ENCODE results near the gene MIGA2. TPM values are rescaled to one million over a fixed set of nuclear protein-coding genes. Genes with fewer than 3 reads are reported as not detected.

Gene MIGA2, protein sequence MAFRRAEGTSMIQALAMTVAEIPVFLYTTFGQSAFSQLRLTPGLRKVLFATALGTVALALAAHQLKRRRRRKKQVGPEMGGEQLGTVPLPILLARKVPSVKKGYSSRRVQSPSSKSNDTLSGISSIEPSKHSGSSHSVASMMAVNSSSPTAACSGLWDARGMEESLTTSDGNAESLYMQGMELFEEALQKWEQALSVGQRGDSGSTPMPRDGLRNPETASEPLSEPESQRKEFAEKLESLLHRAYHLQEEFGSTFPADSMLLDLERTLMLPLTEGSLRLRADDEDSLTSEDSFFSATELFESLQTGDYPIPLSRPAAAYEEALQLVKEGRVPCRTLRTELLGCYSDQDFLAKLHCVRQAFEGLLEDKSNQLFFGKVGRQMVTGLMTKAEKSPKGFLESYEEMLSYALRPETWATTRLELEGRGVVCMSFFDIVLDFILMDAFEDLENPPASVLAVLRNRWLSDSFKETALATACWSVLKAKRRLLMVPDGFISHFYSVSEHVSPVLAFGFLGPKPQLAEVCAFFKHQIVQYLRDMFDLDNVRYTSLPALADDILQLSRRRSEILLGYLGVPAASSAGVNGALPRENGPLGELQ
- 37.1 and 47.8 TPM in 2 replicates for total RNA-seq (2014; rRNA removed; shearing (Covaris generic))
- polyA plus RNA-seq (2016; fragmentation: Nextera tagmentation; extraction: Ambion mirVana), result 15.3 and 19.3 TPM in 2 replicates
- long read RNA-seq, partial matches to known transcripts, result 1 of 6 reads
- long read RNA-seq, other reads (novel, unspliced or antisense), result 5 of 6 reads

DNA sequence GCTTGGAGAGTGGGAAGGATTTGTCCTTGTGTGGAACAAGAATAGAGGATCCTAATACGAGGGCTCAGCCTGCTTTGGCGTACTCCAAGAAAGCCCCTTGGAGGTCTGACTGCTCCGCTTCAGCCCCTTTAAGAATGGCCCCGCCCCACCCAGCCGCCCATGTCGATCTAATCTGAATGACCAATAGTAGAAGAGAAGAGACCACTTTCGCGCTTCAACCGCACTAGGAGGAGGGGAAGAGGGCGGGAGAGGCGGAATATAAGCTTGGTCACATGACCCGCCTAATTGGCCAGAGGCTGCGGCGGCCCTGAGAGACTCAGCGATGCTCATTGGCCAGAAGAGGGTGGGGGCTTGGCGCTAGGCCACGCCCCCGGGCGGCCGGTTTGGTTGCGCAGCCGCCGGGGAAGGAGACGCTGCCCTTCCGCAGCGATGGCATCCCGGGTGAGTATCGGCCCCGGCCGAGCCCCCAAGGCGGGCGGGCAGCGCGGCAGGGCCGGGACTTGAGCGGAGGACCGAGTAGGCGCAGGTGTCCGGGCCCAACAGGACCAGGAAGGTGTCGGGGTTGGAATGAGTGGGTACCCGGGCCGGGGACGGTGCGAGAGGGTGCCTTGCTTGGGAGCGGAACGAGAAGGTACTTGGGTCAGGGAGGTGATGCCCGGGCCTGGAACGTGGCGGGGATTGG, at the start of gene MIGA2:
MIGA2 (plus strand) TSS at position 386 of the 682 bp plus-strand sequence. CDS start 3,969 bp downstream, outside the sequence.
- Mint-ChIP-seq H3K4me1 (peaks cover 8% of the 10 kb centered on the region), H3K27me3 (ENCODE audit: insufficient read depth, low read depth, poor library complexity) (peaks cover 11% of the 10 kb centered on the region), H3K27ac (peak within 1 kb of the TSS; percentile 56), H3K9me3 (no peaks in the 10 kb centered on the region), H3K4me3 (peak within 1 kb of the TSS; percentile 93), H3K36me3 (ENCODE audit: low read depth) (peaks cover 6% of the 10 kb centered on the region; the same call in 2 of the 3 replicates)
- H3K4me1 ChIP-seq (ENCODE audit: insufficient read depth), result no peaks in the 10 kb centered on the region
- H3K9me2 ChIP-seq (ENCODE audit: insufficient read depth), result no peaks in the 10 kb centered on the region
- H3K4me2 ChIP-seq, result peak within 1 kb of the TSS; percentile 95
- DNase-seq (ENCODE audit: low spot score) (peak; percentile 100), ATAC-seq (peak; percentile 94)
- H3K27me3 ChIP-seq (ENCODE audit: insufficient read depth), result no peaks in the 10 kb centered on the region
- peak within 1 kb of the TSS; percentile 72 for H3K4me3 ChIP-seq
- peaks cover 4% of the 10 kb centered on the region; the same call in 1 of the 2 replicates for H4K20me1 ChIP-seq (replicated peaks; ENCODE audit: insufficient read depth)
- no peak within 1 kb of the TSS; the same call in 1 of the 2 replicates for H2AFZ ChIP-seq
- 0 out of 2 replicates have a peak, but pooled peaks cover 2% of the 10 kb centered on the region for H3F3A ChIP-seq (replicated peaks; ENCODE audit: low read depth)
- peaks cover 30% of the 10 kb centered on the region for H3K79me2 ChIP-seq (replicated peaks; ENCODE audit: insufficient read depth)
- H3K36me3 ChIP-seq (ENCODE audit: insufficient read depth), result no peaks in the 10 kb centered on the region
- H3K27ac ChIP-seq (ENCODE audit: low read depth), result 0 out of 2 replicates have a peak within 1 kb of the TSS, but pooled peaks have one; percentile 9
- TF ChIP-seq, protein P1, sequence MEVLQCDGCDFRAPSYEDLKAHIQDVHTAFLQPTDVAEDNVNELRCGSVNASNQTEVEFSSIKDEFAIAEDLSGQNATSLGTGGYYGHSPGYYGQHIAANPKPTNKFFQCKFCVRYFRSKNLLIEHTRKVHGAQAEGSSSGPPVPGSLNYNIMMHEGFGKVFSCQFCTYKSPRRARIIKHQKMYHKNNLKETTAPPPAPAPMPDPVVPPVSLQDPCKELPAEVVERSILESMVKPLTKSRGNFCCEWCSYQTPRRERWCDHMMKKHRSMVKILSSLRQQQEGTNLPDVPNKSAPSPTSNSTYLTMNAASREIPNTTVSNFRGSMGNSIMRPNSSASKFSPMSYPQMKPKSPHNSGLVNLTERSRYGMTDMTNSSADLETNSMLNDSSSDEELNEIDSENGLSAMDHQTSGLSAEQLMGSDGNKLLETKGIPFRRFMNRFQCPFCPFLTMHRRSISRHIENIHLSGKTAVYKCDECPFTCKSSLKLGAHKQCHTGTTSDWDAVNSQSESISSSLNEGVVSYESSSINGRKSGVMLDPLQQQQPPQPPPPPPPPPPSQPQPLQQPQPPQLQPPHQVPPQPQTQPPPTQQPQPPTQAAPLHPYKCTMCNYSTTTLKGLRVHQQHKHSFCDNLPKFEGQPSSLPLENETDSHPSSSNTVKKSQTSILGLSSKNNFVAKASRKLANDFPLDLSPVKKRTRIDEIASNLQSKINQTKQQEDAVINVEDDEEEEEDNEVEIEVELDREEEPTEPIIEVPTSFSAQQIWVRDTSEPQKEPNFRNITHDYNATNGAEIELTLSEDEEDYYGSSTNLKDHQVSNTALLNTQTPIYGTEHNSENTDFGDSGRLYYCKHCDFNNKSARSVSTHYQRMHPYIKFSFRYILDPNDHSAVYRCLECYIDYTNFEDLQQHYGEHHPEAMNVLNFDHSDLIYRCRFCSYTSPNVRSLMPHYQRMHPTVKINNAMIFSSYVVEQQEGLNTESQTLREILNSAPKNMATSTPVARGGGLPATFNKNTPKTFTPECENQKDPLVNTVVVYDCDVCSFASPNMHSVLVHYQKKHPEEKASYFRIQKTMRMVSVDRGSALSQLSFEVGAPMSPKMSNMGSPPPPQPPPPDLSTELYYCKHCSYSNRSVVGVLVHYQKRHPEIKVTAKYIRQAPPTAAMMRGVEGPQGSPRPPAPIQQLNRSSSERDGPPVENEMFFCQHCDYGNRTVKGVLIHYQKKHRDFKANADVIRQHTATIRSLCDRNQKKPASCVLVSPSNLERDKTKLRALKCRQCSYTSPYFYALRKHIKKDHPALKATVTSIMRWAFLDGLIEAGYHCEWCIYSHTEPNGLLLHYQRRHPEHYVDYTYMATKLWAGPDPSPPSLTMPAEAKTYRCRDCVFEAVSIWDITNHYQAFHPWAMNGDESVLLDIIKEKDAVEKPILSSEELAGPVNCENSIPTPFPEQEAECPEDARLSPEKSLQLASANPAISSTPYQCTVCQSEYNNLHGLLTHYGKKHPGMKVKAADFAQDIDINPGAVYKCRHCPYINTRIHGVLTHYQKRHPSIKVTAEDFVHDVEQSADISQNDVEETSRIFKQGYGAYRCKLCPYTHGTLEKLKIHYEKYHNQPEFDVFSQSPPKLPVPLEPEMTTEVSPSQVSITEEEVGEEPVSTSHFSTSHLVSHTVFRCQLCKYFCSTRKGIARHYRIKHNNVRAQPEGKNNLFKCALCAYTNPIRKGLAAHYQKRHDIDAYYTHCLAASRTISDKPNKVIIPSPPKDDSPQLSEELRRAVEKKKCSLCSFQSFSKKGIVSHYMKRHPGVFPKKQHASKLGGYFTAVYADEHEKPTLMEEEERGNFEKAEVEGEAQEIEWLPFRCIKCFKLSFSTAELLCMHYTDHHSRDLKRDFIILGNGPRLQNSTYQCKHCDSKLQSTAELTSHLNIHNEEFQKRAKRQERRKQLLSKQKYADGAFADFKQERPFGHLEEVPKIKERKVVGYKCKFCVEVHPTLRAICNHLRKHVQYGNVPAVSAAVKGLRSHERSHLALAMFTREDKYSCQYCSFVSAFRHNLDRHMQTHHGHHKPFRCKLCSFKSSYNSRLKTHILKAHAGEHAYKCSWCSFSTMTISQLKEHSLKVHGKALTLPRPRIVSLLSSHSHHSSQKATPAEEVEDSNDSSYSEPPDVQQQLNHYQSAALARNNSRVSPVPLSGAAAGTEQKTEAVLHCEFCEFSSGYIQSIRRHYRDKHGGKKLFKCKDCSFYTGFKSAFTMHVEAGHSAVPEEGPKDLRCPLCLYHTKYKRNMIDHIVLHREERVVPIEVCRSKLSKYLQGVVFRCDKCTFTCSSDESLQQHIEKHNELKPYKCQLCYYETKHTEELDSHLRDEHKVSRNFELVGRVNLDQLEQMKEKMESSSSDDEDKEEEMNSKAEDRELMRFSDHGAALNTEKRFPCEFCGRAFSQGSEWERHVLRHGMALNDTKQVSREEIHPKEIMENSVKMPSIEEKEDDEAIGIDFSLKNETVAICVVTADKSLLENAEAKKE (CRISPR knock-in tag; IDR thresholded peaks at IDR 0.05), result no peak
- TF ChIP-seq, protein P2, sequence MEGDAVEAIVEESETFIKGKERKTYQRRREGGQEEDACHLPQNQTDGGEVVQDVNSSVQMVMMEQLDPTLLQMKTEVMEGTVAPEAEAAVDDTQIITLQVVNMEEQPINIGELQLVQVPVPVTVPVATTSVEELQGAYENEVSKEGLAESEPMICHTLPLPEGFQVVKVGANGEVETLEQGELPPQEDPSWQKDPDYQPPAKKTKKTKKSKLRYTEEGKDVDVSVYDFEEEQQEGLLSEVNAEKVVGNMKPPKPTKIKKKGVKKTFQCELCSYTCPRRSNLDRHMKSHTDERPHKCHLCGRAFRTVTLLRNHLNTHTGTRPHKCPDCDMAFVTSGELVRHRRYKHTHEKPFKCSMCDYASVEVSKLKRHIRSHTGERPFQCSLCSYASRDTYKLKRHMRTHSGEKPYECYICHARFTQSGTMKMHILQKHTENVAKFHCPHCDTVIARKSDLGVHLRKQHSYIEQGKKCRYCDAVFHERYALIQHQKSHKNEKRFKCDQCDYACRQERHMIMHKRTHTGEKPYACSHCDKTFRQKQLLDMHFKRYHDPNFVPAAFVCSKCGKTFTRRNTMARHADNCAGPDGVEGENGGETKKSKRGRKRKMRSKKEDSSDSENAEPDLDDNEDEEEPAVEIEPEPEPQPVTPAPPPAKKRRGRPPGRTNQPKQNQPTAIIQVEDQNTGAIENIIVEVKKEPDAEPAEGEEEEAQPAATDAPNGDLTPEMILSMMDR (conservative IDR thresholded peaks at IDR 0.05; ENCODE audit: low read depth in 2 of 2), result no peak
- TF ChIP-seq NANOG (IDR thresholded peaks at IDR 0.05; ENCODE audit: borderline replicate concordance) (no peak), STAT1 (IDR thresholded peaks at IDR 0.05; ENCODE audit: unreplicated experiment) (no peak), CREB1 (CRISPR knock-in tag; IDR thresholded peaks at IDR 0.05; ENCODE audit: low read depth) (no peak; the same call in 1 of the 2 replicates), EZH2phosphoT487 (IDR thresholded peaks at IDR 0.05; ENCODE audit: unreplicated experiment) (no peak), ZNF331 (CRISPR knock-in tag; IDR thresholded peaks at IDR 0.05; ENCODE audit: low read depth) (no peak), ZNF114 (CRISPR knock-in tag; IDR thresholded peaks at IDR 0.05) (no peak)
- TF ChIP-seq, protein P3, sequence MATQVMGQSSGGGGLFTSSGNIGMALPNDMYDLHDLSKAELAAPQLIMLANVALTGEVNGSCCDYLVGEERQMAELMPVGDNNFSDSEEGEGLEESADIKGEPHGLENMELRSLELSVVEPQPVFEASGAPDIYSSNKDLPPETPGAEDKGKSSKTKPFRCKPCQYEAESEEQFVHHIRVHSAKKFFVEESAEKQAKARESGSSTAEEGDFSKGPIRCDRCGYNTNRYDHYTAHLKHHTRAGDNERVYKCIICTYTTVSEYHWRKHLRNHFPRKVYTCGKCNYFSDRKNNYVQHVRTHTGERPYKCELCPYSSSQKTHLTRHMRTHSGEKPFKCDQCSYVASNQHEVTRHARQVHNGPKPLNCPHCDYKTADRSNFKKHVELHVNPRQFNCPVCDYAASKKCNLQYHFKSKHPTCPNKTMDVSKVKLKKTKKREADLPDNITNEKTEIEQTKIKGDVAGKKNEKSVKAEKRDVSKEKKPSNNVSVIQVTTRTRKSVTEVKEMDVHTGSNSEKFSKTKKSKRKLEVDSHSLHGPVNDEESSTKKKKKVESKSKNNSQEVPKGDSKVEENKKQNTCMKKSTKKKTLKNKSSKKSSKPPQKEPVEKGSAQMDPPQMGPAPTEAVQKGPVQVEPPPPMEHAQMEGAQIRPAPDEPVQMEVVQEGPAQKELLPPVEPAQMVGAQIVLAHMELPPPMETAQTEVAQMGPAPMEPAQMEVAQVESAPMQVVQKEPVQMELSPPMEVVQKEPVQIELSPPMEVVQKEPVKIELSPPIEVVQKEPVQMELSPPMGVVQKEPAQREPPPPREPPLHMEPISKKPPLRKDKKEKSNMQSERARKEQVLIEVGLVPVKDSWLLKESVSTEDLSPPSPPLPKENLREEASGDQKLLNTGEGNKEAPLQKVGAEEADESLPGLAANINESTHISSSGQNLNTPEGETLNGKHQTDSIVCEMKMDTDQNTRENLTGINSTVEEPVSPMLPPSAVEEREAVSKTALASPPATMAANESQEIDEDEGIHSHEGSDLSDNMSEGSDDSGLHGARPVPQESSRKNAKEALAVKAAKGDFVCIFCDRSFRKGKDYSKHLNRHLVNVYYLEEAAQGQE (IDR thresholded peaks at IDR 0.05; ENCODE audit: unreplicated experiment), result no peak
- TF ChIP-seq, protein P4, sequence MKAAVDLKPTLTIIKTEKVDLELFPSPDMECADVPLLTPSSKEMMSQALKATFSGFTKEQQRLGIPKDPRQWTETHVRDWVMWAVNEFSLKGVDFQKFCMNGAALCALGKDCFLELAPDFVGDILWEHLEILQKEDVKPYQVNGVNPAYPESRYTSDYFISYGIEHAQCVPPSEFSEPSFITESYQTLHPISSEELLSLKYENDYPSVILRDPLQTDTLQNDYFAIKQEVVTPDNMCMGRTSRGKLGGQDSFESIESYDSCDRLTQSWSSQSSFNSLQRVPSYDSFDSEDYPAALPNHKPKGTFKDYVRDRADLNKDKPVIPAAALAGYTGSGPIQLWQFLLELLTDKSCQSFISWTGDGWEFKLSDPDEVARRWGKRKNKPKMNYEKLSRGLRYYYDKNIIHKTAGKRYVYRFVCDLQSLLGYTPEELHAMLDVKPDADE (IDR thresholded peaks at IDR 0.05), result peak; percentile 48; the same call in 1 of the 2 replicates
